Epithelial cell of prostate (primary cell): ENCODE measurements around the gene NME4.
"Not testable (repeated sequence)": the region's sequence is repeated elsewhere in the genome, so short reads cannot be mapped to it uniquely, and the experiment has no call there.

ENCODE experiments used
- DNase-seq: peaks from one replicate; pipeline ENCODE4 v3.0.0-alpha.2; 2011; ENCODE audit warnings: low read depth, low spot score
- H3K27ac ChIP-seq: fragments of 450-650 bp; 2 replicates; pipeline ENCODE4 v1.5.1; 2017; ENCODE audit warnings: mild to moderate bottlenecking

The NME4 gene

DNA sequence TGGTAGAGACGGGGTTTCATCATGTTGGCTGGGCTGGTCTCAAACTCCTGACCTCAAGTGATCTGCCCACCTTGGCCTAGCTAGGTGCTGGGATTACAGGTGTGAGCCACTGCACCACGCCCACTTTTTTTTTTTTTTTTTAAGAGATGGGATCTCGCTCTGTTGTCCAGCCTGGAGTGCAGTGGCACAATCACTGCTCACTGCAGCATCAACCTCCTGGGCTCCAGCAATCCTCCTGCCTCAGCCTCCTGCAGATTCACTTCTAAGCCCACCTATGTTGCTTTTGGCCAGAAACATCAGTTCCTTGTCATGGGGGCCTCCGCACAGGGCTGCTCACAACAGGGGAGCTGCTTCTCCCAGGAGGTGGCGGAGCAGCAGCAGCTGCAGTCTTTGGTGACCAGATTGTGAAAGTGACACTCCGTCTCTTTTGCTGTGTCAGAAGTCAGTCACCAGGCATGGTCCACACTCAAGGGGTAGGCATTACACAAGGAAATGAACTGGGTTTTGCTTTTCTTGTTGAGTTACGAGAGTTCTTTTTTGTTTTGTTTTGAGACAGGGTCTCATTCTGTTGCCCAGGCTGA, 4.5 kb upstream of the NME4 start:
- no peak for DNase-seq
- no peak overlapping the region for H3K27ac ChIP-seq

DNA sequence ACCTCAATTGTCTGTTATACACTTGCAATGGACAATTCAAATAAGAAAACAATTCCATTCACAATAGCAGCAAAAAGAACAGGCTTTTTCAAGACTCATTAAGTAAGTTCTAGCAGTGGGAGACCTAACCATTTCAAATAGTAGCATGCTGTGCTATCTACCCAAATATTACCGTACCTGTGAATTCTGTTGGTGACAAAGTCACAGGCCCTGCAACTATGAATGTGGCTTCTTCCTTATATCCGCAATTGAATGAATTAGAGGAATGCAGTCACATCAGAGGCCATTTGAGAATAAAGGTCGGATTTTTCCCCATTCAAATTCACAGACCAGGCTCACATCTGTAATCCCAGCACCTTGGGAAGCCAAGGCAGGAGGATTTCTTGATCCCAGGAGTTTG, 800 bp upstream of the NME4 start:
- DNase-seq = no peak
- no peak overlapping the region for H3K27ac ChIP-seq

DNA sequence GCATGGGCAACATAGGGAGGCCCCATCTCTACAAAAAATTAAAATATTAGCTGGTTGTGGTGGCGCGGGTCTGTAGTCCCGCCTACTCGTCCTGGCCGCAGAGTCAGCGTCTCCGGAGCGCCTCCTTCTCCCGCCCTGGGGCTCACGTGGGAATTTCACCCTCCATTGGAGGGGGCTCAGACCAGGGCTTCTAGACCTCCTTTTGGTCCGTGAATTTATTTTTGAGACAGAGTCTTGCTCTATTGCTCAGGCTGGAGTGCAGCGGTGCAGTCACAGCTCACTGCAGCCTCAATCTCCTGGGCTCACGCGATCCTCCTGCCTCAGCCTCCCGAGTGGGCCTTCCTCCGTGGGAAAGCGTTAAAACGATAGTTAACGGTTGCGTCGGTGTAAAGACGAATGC, 394 bp upstream of the NME4 start:
- no peak for DNase-seq
- H3K27ac ChIP-seq = no peak overlapping the region

DNA sequence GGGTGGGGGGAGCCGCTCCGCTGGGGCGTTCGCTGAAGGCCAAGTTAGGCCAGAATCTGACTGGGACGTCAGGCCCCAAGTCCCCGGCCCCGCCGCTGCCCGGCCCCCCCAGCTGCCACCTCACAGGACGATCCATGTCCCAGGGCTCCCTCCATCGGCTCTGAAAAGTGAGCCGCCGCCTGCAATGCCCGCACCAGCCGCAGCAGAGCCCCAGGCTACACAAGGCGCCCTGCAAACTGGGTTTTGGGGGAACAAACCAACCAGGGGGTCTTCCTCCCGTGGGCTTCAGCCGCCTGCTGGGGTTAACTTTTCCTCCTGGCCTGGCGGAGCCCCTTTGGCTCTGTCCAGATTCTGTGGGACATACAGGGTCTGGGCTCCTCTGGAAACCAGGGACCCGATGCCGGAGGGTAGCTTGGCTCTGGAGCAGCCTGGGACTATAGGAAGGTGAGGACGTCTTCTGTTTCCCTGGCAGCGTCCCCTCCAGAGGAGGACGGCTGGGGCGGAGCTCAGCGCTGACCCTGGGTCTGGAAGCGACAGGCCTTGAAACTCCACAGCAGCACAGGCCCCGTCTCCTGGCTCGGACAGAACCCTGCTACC, 835 bp downstream of the NME4 start:
- no peak for DNase-seq
- no peak overlapping the region for H3K27ac ChIP-seq

- DNase-seq = no peak
- H3K27ac ChIP-seq = no peak overlapping the region
Observed at GRCh38 chr16:398561-399339, 1.8 kb downstream of the NME4 start.

DNA sequence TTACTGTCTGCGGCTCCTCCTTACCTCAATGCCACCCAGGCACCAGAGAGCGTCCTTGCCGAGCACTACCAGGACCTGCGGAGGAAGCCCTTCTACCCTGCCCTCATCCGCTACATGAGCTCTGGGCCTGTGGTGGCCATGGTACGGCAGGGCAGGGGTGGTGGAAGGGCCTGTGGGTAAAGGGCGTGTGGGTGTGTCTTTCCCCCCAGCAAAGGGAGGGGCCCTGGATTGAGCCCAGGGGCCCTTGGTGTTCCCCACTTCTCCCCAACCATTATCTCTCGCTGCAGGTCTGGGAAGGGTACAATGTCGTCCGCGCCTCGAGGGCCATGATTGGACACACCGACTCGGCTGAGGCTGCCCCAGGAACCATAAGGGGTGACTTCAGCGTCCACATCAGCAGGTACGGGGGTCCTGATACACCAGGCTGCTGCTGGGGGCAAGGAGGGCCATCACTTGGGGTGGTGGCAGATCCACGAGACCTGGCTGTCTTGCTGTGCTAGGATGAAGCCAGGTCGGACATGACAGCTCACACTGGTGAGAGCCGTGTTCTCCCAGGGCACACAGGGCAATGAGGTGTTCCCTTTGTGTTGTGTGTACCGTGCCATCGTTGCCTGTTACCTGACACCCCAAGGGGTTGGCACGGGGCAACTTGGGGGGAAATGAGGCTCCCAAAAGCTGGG, 2.5 kb downstream of the NME4 start:
- no peak for DNase-seq
- no peak overlapping the region for H3K27ac ChIP-seq

DNA sequence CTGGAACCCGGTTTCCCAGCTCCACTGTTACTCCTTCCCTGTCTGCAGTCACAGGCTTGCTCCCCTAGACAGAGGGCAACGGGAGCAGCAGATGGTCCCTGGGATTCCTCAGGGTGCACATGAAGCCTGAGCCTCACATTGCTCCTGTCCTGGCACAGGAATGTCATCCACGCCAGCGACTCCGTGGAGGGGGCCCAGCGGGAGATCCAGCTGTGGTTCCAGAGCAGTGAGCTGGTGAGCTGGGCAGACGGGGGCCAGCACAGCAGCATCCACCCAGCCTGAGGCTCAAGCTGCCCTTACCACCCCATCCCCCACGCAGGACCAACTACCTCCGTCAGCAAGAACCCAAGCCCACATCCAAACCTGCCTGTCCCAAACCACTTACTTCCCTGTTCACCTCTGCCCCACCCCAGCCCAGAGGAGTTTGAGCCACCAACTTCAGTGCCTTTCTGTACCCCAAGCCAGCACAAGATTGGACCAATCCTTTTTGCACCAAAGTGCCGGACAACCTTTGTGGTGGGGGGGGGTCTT, 3.1 kb downstream of the NME4 start:
- DNase-seq = no peak
- no peak overlapping the region for H3K27ac ChIP-seq

GRCh38 chr16:401468-402348, 4.7 kb downstream of the NME4 start, which contains the start of gene DECR2:
Gene DECR2 (plus strand): TSS chr16:401885. CDS start chr16:401964, 79 bp downstream.
- peak; percentile 44 for DNase-seq

GRCh38 chr16:404971-405486, 8.0 kb downstream of the NME4 start:
- no peak overlapping the region for H3K27ac ChIP-seq
- no peak for DNase-seq

More at GRCh38 chr16:401468-402348, 4.7 kb downstream of the NME4 start, which contains the start of gene DECR2:
- H3K27ac ChIP-seq = peak within 1 kb of the TSS; percentile 63

DNA sequence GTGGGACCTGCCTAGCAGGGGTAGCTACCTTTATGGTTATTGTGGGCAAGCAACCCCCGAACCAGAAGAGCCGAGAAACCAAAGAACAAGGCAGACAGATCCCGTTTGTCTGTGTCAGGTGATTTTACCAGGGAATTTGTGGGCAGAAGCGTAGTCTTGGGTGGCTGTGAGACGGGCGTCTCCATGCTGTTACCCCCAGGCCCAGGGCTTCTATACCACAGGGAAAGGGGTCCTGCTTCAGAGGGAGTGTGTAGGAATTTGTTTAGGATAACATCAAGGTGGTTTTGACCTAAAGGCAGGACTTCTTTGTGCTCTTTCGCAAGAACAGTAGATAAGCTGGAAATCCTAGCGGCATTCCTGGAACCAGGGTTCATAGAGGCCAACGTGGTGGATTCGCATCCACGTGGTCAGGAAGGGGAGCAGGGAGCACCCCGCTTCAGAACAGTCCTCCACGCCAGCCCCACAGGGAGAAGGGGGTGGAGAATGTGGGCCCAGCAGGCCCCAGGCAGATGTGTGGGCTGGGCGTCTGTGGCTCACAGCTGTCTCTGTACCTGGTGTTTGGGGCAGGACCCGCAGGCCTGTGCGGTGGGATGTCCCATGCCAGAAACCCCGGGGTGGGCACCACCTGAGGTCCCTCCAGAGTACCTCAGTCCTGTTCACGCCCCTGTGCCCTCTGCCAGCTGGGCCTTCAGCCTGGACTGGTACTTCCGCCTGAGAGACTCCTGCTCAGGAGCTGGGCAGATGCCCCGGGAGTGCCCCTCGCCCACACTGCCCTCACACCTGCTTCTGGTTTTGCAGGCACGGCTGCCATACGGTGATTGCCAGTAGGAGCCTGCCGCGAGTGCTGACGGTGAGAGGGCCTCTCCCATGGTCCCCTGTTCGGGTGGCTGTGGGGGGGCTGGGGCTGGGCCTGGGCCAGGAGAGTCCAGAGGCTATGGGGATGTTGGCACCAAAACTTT, 8.8 kb downstream of the NME4 start:
- no peak overlapping the region for H3K27ac ChIP-seq
- DNase-seq = no peak

GRCh38 chr16:407253-407652, 10.3 kb downstream of the NME4 start:
- H3K27ac ChIP-seq = no peak overlapping the region

GRCh38 chr16:410516-411178, 13.6 kb downstream of the NME4 start:
- DNase-seq = no peak
- H3K27ac ChIP-seq = no peak overlapping the region

More at GRCh38 chr16:407253-407652, 10.3 kb downstream of the NME4 start:
- no peak for DNase-seq

GRCh38 chr16:411576-412265, 14.7 kb downstream of the NME4 start:
- no peak for DNase-seq
- no peak overlapping the region for H3K27ac ChIP-seq

GRCh38 chr16:414395-415169, 17.6 kb downstream of the NME4 start:
- no peak for DNase-seq
- H3K27ac ChIP-seq = no peak overlapping the region

DNA sequence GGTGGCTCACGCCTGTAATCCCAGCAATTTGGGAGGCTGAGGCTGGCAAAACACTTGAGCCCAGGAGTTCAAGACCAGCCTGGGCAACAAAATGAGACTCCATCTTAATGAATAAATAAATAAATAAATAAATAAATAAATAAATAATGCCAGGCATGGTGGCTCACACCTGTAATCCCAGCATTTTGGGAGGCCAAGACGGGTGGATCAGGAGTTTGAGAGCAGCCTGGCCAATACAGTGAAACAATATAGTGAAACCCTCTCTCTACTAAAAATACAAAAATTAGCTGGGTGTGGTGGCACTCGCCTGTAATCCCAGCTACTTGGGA, 18.1 kb downstream of the NME4 start:
- H3K27ac ChIP-seq, DNase-seq: not testable (repeated sequence)

GRCh38 chr16:422179-422578, 25.2 kb downstream of the NME4 start:
- H3K27ac ChIP-seq, DNase-seq: not testable (repeated sequence)
